NT2/D1 (cell line): ENCODE measurements around the gene ANKRD27.

Experiments used
- DNase-seq: peaks from one replicate; pipeline ENCODE4 v3.0.0-alpha.2; 2011; ENCODE audit warnings: low read depth, low spot score
- H3K27me3 ChIP-seq: 2 replicates; pipeline ENCODE4 v1.6.0; 2011; ENCODE audit warnings: mild to moderate bottlenecking; ENCODE audit not compliant: insufficient read length, insufficient read depth
- H3K36me3 ChIP-seq: 2 replicates; pipeline ENCODE4 v1.6.1; 2011; ENCODE audit warnings: mild to moderate bottlenecking, low read length, mixed read lengths; ENCODE audit not compliant: insufficient read depth, insufficient read length
- H3K4me1 ChIP-seq: 2 replicates; pipeline ENCODE4 v1.5.1; 2011; ENCODE audit not compliant: insufficient read depth, insufficient read length
- H3K4me3 ChIP-seq: 2 replicates; pipeline ENCODE4 v1.5.1; 2011; ENCODE audit warnings: low read depth; ENCODE audit not compliant: insufficient read length
- H3K9ac ChIP-seq: 2 replicates; pipeline ENCODE4 v1.6.0; 2011; ENCODE audit warnings: low read depth; ENCODE audit not compliant: insufficient read length
- H3K9me3 ChIP-seq: 2 replicates; pipeline ENCODE4 v1.5.1; 2011; ENCODE audit warnings: mild to moderate bottlenecking, low read length; ENCODE audit not compliant: insufficient read depth
- SUZ12 ChIP-seq: IDR thresholded peaks from 2 replicates; pipeline ENCODE4 v1.6.1; 2011; ENCODE audit not compliant: insufficient read length, insufficient read depth; ENCODE audit errors: extremely low read depth
- YY1 ChIP-seq: IDR thresholded peaks from 2 replicates; pipeline ENCODE4 v1.6.1; 2011; ENCODE audit not compliant: insufficient read length, insufficient read depth
- ZNF274 ChIP-seq: IDR thresholded peaks from 2 replicates; pipeline ENCODE4 v1.6.1; 2011; ENCODE audit warnings: mild to moderate bottlenecking, low read depth, low read length

The ANKRD27 gene

DNA sequence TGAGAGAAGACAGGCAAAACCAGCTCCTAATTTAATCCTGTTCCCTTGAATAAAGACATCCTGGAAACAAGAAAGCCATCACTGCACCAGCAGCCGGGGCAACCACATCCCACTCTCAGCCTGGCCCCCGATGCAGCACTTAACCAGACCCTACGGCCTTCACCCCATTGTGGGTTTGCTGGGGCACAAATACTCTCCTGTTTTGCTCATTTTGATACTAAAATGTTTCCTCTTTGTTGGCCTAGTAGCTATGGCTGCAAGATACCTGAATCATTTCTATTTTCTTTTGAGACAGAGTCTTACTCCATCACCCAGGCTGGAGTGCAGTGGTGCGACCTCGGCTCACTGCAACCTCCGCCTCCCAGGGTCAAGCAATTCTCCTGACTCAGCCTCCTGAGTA is 28.4 kb downstream of the ANKRD27 start:
- H3K9ac ChIP-seq = no peak overlapping the region
- DNase-seq = no peak
- H3K4me3 ChIP-seq = no peak overlapping the region
- H3K36me3 ChIP-seq = peaks cover 53% of the 10 kb centered on the region
- TF ChIP-seq ZNF274 (no peak), SUZ12 (no peak), YY1 (no peak)
- H3K27me3 ChIP-seq = no peaks in the 10 kb centered on the region
- peaks cover 1% of the 10 kb centered on the region for H3K4me1 ChIP-seq
- H3K9me3 ChIP-seq = no peaks in the 10 kb centered on the region

DNA sequence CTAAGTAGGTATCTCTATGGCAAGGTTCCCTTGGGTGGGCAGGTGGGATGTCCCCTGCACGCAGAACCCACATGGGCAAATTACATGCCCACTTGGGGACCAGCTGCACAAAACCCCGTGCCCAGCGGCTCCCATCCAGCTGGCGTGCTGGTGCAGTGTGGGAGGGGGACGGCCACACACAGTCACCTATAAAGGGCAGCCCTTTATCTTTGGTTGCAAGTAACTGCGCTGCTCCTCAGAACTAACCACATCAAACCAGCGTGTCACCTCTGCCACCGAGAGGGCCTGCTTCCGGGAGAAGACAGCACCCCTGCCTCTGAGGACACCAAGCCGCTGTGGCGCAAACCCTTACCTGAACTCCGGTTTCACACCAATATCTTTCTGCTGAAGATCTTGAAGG is 32.2 kb downstream of the ANKRD27 start:
- Histone ChIP-seq H3K36me3 (peaks cover 65% of the 10 kb centered on the region), H3K9ac (no peak overlapping the region), H3K27me3 (no peaks in the 10 kb centered on the region), H3K4me1 (no peaks in the 10 kb centered on the region), H3K9me3 (no peaks in the 10 kb centered on the region), H3K4me3 (no peak overlapping the region)
- DNase-seq = no peak
- TF ChIP-seq YY1 = no peak
- TF ChIP-seq ZNF274 = no peak
- no peak for TF ChIP-seq SUZ12

GRCh38 chr19:32638625-32639024 is 36.4 kb downstream of the ANKRD27 start:
- Histone ChIP-seq H3K4me3 (no peak overlapping the region), H3K4me1 (no peaks in the 10 kb centered on the region), H3K36me3 (peaks cover 56% of the 10 kb centered on the region), H3K27me3 (no peaks in the 10 kb centered on the region), H3K9ac (no peak overlapping the region), H3K9me3 (no peaks in the 10 kb centered on the region)
- DNase-seq = no peak
- TF ChIP-seq YY1 = no peak
- no peak for TF ChIP-seq SUZ12
- no peak for TF ChIP-seq ZNF274

GRCh38 chr19:32637480-32637879 is 37.5 kb downstream of the ANKRD27 start:
- H3K9ac ChIP-seq = no peak overlapping the region
- no peaks in the 10 kb centered on the region for H3K9me3 ChIP-seq
- H3K4me3 ChIP-seq = no peak overlapping the region
- H3K36me3 ChIP-seq = peaks cover 47% of the 10 kb centered on the region
- no peaks in the 10 kb centered on the region for H3K4me1 ChIP-seq
- TF ChIP-seq YY1 (no peak), ZNF274 (no peak), SUZ12 (no peak)
- no peak for DNase-seq
- H3K27me3 ChIP-seq = no peaks in the 10 kb centered on the region

GRCh38 chr19:32631381-32631780 is 43.6 kb downstream of the ANKRD27 start:
- H3K4me1 ChIP-seq = no peaks in the 10 kb centered on the region
- H3K9me3 ChIP-seq = no peaks in the 10 kb centered on the region
- DNase-seq = no peak
- H3K36me3 ChIP-seq = peaks cover 40% of the 10 kb centered on the region
- no peak for TF ChIP-seq YY1
- no peak for TF ChIP-seq SUZ12
- no peak for TF ChIP-seq ZNF274
- H3K27me3 ChIP-seq = no peaks in the 10 kb centered on the region
- no peak overlapping the region for H3K4me3 ChIP-seq
- no peak overlapping the region for H3K9ac ChIP-seq

DNA sequence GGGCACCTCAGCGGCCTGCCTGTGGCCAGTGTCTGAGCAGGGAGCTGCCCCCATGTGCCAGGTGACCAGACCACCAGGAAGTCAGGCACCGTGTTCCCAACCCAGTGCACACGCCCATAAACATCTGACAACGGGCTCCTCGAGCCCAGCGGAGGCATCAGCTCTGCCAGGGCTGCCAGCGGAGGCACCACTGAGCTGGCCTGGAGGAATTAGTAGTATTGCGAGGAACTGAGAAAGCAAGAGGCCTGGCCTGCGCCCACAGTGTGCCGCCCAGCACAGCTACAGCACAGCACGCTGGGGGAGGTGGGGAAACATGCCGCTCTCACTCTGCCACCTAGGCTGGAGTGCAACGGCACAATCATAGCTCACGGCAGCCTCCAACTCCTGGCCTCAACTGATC is 44.6 kb downstream of the ANKRD27 start:
- no peaks in the 10 kb centered on the region for H3K4me1 ChIP-seq
- H3K36me3 ChIP-seq = peaks cover 33% of the 10 kb centered on the region
- DNase-seq = no peak
- H3K27me3 ChIP-seq = no peaks in the 10 kb centered on the region
- H3K9me3 ChIP-seq = no peaks in the 10 kb centered on the region
- no peak overlapping the region for H3K9ac ChIP-seq
- TF ChIP-seq ZNF274 (no peak), SUZ12 (no peak), YY1 (no peak)
- no peak overlapping the region for H3K4me3 ChIP-seq

DNA sequence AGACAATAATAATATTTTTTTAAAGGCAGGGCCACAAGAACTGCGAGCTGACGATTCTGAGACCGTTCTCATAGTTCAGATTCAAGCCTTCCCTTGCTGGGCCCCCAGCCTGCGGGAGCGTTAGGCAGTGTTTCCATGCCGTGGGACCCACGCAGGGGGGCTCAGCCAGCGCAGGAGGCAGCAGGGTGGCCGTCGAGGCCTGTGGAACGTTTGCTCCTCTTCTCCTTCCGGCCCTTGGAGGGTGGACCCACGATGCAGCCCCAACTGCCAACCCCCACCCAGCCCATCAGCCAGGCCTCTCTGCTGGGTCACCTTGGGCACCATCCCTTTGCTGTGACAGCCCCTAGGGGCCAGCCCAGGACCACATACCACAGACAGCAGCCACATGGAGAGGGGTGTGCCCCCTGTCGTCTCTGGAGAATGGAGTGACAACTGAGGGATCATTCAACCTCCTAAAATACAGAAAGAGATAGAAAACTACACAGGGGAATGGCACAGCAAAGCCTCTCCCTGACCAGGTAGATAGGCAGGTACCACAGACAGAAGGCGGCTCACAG is 47.2 kb downstream of the ANKRD27 start:
- DNase-seq = no peak
- Histone ChIP-seq H3K9ac (peak overlapping the region; percentile 10), H3K4me3 (no peak overlapping the region), H3K4me1 (no peaks in the 10 kb centered on the region), H3K27me3 (no peaks in the 10 kb centered on the region), H3K36me3 (peaks cover 44% of the 10 kb centered on the region), H3K9me3 (no peaks in the 10 kb centered on the region)
- no peak for TF ChIP-seq ZNF274
- no peak for TF ChIP-seq SUZ12

- TF ChIP-seq ZNF274 (no peak), YY1 (no peak), SUZ12 (no peak)
- Histone ChIP-seq H3K4me1 (no peaks in the 10 kb centered on the region), H3K4me3 (no peak overlapping the region), H3K9ac (no peak overlapping the region), H3K27me3 (no peaks in the 10 kb centered on the region), H3K9me3 (no peaks in the 10 kb centered on the region), H3K36me3 (peaks cover 49% of the 10 kb centered on the region)
- DNase-seq = no peak
Observed at GRCh38 chr19:32626969-32627368, 48.0 kb downstream of the ANKRD27 start.
